T-helper 1 cell treated with Interleukin-12 subunit alpha and Interleukin-12 subunit beta and Interleukin-4 antibody, amounts not matched to agents 30 μg/mL and 1 μg/mL, for 36 hours (primary cell): ENCODE data around the gene CCDC142.
"Not testable (repeated sequence)": the region's sequence is repeated elsewhere in the genome, so short reads cannot be mapped to it uniquely, and the experiment has no call there.

Experiments
- H3K27ac Mint-ChIP-seq: one replicate; pipeline ENCODE4 v1.8.0; 2021; ENCODE audit warnings: mild to moderate bottlenecking, mixed read lengths
- H3K27me3 Mint-ChIP-seq: one replicate; pipeline ENCODE4 v1.8.0; 2021; ENCODE audit warnings: low read depth, mixed read lengths
- H3K36me3 Mint-ChIP-seq: one replicate; pipeline ENCODE4 v1.8.0; 2021; ENCODE audit warnings: low read depth, mixed read lengths
- H3K4me1 Mint-ChIP-seq: one replicate; pipeline ENCODE4 v1.8.0; 2021; ENCODE audit warnings: low read depth, mixed read lengths
- H3K4me3 Mint-ChIP-seq: one replicate; pipeline ENCODE4 v1.8.0; 2021; ENCODE audit warnings: mild to moderate bottlenecking, moderate library complexity, mixed read lengths
- H3K9me3 Mint-ChIP-seq: one replicate; pipeline ENCODE4 v1.8.0; 2021; ENCODE audit warnings: mixed read lengths

Gene CCDC142

DNA sequence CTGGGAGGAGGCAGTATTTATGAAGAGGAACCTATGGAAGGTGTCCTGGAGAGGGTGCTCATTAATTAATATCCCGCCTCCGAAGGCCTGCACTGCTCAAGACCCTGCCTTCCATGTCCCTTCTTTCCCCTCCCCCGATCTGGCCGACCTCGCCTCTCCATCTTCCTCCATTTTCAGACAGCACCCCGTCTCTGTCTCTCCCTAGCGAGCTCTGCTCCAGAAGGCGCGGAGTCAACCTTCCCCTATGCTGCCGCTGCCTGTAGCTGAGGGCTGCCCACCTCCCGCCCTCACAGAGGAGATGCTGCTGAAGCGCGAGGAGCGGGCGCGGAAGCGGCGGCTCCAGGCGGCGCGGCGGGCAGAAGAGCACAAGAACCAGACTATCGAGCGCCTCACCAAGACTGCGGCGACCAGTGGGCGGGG is 25.7 kb downstream of the CCDC142 start:
- H3K27ac Mint-ChIP-seq = peak overlapping the region; percentile 99

DNA sequence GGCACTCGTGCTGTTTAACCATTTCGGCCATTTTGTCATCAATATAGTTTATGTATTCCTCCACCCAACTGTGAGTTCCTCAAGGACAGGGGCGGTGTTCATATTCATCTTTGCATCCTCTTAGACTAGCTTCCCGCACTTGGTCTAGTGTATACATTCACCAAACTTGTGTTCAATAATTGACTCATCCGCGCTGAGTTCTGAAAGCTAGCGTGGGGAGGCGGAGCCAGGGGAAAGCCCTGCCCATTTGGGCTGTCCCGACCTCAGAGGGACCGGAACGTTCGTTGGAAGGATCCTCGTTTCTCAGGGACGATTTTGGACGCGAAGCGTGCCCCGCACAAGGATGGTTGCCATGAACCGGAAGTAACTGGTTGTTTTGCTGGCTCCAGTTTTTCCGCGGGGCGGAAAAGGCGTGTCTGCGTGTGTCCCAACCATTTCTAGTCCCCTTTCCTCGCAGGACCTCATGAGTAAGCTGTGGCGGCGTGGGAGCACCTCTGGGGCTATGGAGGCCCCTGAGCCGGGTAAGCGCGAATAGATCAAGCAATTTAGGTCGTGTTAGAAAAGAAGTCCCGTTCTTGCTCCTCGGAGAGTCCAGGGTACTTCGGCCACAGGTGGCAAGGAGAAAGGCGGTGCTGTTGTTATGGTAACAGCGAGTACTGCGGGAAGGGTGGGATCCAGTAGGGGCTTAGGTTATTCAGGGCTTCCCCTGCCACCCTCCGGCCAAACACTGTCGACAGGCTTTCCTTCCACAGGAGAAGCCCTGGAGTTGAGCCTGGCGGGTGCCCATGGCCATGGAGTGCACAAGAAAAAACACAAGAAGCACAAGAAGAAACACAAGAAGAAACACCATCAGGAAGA is 27.9 kb downstream of the CCDC142 start, which contains the start of gene INO80B:
INO80B (plus strand) TSS at position 434 of the 858 bp plus-strand sequence; CDS start at position 464, 30 bp downstream.
- H3K4me3 Mint-ChIP-seq = peak within 1 kb of the TSS; percentile 94
- H3K4me1 Mint-ChIP-seq = peaks cover 49% of the 10 kb centered on the region
- H3K9me3 Mint-ChIP-seq = no peaks in the 10 kb centered on the region
- H3K36me3 Mint-ChIP-seq = peaks cover 19% of the 10 kb centered on the region
- peak within 1 kb of the TSS; percentile 99 for H3K27ac Mint-ChIP-seq
- no peaks in the 10 kb centered on the region for H3K27me3 Mint-ChIP-seq

More for the DNA sequence above, 25.7 kb downstream of the CCDC142 start:
- Mint-ChIP-seq H3K4me3 (peak overlapping the region; percentile 94), H3K9me3 (no peaks in the 10 kb centered on the region), H3K4me1 (peaks cover 51% of the 10 kb centered on the region), H3K27me3 (no peaks in the 10 kb centered on the region), H3K36me3 (peaks cover 24% of the 10 kb centered on the region)

DNA sequence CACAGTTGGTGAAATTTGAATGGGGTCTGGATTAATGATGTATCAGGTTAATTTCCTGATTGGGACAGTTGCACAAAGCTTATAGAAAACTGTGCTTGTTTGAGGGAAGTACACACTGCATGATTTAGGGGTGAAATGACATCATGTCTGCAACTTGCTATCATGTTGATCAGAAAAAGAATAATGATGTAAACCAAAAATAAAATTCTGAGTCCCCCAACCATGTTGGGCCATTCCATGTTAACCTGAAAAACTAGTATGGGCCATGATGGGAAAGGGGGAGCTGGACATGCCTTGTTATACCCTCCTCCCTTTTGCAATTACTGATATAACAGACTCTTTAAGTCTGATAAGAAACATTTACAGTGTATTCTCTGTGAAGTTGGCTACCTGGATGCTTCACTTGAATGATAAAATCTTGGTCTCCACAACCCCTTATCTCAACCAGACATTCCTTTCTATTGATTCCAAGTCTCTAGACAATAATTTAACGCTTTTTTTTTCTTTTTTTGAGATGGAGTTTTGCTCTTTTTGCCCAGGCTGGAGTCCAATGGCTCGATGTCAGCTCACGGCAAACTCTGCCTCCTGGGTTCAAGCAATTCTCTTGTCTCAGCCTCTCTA is 32.1 kb downstream of the CCDC142 start:
- H3K4me1 Mint-ChIP-seq = peaks cover 25% of the 10 kb centered on the region
- no peaks in the 10 kb centered on the region for H3K9me3 Mint-ChIP-seq
- no peak overlapping the region for H3K4me3 Mint-ChIP-seq
- H3K27ac Mint-ChIP-seq = no peak overlapping the region
- peaks cover 8% of the 10 kb centered on the region for H3K27me3 Mint-ChIP-seq
- peaks cover 7% of the 10 kb centered on the region for H3K36me3 Mint-ChIP-seq

DNA sequence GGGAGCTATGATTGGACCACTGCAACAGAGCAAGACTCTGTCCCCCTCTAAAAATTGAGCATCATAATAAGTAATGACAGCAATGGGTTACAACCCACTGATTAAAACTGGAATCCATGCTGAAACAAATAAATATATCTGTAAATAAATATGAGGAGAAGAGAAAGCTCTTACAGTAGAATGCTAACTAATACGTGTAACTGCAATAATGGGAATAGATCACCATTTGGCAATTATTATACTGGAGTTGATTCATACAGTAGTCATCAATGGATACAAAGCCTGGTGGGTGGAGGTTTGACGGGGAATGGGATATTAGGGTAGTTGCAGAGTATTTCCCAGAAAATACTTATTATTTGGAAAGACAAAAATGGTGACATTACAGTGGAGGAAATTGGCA is 34.0 kb downstream of the CCDC142 start:
- H3K4me3 Mint-ChIP-seq = no peak overlapping the region
- H3K9me3 Mint-ChIP-seq = no peaks in the 10 kb centered on the region
- peaks cover 15% of the 10 kb centered on the region for H3K4me1 Mint-ChIP-seq
- H3K27ac Mint-ChIP-seq = no peak overlapping the region
- no peaks in the 10 kb centered on the region for H3K36me3 Mint-ChIP-seq
- peaks cover 23% of the 10 kb centered on the region for H3K27me3 Mint-ChIP-seq

DNA sequence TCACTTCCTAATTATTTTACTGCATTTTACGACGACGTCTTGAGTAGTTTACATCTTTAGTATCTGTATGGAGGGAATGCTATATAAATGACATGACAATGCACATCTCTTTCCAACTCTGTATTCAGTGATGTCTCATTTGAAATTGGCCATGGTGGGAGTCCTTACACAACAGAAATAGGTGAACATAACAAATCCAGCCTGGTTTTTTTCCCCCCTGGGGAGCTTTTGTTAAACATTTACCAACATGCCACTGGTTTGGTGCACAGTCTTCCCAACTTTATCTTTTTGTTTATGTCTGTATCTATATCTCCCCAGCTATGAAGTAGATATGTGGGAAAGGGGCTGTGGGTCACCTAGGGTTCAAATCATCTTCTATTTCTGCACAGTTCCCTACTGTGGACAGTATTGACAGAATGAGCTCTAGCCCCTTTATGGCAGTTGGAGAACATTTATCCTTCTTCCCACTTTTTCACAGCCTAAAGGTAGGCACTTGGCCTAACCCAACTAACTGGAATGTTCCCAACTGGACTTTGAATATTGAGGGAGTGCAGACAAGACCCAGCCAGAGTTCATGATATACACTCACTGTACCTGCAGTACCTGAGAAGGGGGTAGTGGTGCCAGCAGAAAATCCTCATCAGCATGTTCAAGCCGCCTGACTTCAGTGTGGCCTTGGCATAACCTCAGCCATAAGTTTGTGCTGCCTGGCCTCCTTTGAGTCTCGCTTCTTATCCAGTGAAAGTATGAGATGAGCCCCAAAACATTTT is 35.4 kb downstream of the CCDC142 start:
- no peak overlapping the region for H3K27ac Mint-ChIP-seq
- no peaks in the 10 kb centered on the region for H3K36me3 Mint-ChIP-seq
- no peaks in the 10 kb centered on the region for H3K9me3 Mint-ChIP-seq
- peaks cover 6% of the 10 kb centered on the region for H3K4me1 Mint-ChIP-seq
- H3K27me3 Mint-ChIP-seq = peaks cover 28% of the 10 kb centered on the region
- H3K4me3 Mint-ChIP-seq = no peak overlapping the region

DNA sequence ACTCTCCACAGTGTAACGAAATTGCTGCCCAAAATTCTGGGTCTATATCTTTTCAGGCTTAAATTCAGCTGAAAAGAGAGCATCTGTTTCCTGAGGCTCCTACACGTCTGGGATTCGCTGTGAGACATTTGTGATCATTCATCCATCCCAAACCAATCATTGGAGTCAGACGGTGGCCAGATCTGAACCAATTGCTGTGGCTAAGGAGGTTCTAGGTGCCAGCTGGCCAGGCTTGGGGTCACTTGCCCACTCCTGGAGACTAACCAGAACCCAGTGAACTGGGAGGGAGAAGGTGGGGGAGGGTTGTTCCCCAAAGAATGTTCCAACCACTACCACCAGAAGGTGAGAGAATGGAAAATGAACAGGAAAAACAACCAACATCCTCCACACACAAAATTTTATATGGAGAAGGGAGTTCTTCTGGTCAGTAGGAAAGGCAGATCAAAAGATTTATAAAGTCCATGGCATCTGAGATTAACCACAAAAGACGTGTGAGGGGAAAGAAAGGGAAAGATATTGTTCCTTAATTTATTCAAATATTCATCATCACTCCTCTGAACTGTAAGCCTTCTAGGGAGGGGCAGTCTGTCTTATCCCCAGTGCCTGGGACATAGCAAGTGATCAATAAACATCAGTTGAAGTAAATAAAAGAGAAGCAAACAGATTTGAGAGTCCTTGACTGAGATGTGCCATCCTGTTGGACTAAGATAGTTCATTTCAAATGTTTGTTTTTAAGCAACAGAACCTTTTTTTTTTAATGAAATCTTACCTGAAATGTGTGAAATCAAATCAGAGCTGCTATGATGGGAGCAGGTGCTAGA is 38.1 kb downstream of the CCDC142 start:
- peaks cover 2% of the 10 kb centered on the region for H3K36me3 Mint-ChIP-seq
- H3K27me3 Mint-ChIP-seq = peaks cover 40% of the 10 kb centered on the region
- H3K4me3 Mint-ChIP-seq = no peak overlapping the region
- H3K9me3 Mint-ChIP-seq = no peaks in the 10 kb centered on the region
- H3K27ac Mint-ChIP-seq = no peak overlapping the region
- peaks cover 7% of the 10 kb centered on the region for H3K4me1 Mint-ChIP-seq

DNA sequence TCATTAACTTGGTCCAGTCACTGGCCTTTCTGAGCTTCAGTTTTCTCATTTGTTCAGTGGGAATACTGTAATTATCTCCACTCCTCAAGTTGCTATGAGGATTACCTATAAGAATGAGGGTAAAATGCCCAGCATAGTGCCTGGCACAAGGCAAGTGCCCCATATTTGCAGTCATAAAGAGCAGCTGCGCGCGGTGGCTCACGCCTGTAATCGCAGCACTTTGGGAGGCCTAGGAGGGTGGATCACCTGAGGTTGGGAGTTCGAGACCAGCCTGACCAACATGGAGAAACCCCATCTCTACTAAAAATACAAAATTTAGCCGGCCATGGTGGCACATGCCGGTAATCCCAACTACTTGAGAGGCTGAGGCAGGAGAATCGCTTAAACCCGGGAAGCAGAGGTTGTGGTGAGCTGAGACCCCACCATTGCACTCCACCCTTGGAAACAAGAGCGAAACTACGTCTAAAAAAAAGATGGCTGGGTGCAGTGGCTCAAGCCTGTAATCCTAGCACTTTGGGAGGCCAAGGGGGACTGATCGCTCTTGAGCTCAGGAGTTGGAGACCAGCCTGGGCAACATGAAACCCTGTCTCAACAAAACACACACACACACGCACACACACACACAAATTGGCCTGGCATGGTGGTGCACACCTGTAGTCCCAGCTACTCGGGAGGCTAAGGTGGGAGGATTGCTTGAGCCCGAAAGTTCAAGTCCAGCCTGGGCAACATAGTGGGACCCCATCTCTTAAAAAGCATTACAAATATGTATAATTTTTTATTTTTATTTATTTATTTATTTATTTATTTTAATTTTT is 40.1 kb downstream of the CCDC142 start:
- Mint-ChIP-seq H3K27me3 (peaks cover 58% of the 10 kb centered on the region), H3K4me1 (peaks cover 11% of the 10 kb centered on the region)

DNA sequence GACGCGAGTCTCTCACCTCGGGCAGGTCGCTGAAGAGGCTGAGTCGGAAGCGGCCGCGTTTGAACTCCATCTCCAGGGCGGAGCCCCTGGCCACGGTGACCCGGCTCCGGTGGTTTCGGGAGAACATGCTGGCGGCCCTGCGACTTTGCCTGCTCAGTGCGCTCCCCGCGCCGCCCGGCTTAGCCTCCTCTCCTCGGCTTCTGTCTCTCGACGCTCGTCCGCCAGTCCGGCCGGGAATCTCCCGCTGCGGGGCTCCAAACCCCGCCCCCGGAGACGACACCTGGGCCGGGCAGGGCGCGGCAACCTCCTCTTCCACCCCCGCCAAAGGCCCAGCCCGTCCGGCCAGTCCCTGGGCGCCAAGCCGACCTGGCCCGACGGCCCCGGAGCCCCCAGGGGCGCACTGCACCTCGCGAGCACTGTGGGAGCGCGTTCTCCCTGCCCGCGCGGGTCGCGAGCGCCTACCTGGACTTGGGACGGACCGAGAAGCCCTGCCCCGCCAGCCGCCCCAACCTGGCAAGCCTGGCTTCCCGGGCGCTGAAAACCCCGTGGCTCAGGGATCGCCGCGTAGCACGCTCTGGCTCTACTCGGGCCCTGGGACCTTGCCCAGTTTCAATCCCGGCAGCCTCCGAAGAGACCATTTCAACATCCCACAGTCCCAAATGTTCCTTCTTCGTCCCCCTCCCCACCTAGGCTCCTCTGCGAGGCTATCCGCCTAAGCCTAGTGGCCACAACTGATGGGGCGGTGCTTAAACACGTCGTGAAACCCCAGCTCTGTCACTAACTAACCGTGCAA is 40.9 kb downstream of the CCDC142 start, which contains the start of gene RTKN:
RTKN (minus strand) TSS at position 248 of the 793 bp plus-strand sequence; CDS start at position 127, 121 bp downstream.
- peaks cover 12% of the 10 kb centered on the region for H3K4me1 Mint-ChIP-seq
- H3K9me3 Mint-ChIP-seq = no peaks in the 10 kb centered on the region
- peak within 1 kb of the TSS; percentile 47 for H3K27ac Mint-ChIP-seq
- H3K36me3 Mint-ChIP-seq = peaks cover 2% of the 10 kb centered on the region
- H3K4me3 Mint-ChIP-seq = peak within 1 kb of the TSS; percentile 76
- peaks cover 50% of the 10 kb centered on the region for H3K27me3 Mint-ChIP-seq

More for the DNA sequence above, 40.1 kb downstream of the CCDC142 start:
- H3K27ac Mint-ChIP-seq, H3K36me3 Mint-ChIP-seq, H3K9me3 Mint-ChIP-seq: not testable (repeated sequence)
- peak overlapping the region; percentile 76 for H3K4me3 Mint-ChIP-seq

DNA sequence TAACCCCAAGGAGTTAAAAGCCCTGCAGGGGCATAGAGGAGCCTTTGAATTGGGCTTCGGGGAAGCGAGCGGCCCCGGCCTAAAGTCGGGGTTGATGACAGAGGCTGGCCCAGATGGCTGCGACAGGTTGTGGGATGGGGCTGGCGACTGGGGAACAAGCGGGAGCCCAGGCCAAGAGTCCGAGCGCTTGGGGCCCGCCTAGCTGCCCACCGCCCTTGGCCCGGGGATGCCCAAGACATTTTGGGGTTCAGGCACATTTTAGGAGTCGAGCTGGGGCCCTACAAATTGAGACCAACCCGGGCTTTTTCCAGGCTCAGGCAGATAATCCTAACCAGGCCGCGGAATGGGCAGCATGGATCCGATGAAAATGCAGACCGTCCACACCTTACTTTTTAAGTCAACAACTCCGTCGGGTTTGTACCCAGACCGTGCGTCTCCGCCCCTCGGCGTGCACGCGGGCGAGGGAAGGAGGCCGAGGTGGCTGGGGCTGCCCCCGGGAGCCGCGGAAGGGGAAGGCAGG is 41.6 kb downstream of the CCDC142 start:
- Mint-ChIP-seq H3K4me3 (peak overlapping the region; percentile 21), H3K4me1 (peaks cover 12% of the 10 kb centered on the region), H3K27me3 (peaks cover 50% of the 10 kb centered on the region), H3K27ac (no peak overlapping the region), H3K36me3 (peaks cover 2% of the 10 kb centered on the region), H3K9me3 (no peaks in the 10 kb centered on the region)

DNA sequence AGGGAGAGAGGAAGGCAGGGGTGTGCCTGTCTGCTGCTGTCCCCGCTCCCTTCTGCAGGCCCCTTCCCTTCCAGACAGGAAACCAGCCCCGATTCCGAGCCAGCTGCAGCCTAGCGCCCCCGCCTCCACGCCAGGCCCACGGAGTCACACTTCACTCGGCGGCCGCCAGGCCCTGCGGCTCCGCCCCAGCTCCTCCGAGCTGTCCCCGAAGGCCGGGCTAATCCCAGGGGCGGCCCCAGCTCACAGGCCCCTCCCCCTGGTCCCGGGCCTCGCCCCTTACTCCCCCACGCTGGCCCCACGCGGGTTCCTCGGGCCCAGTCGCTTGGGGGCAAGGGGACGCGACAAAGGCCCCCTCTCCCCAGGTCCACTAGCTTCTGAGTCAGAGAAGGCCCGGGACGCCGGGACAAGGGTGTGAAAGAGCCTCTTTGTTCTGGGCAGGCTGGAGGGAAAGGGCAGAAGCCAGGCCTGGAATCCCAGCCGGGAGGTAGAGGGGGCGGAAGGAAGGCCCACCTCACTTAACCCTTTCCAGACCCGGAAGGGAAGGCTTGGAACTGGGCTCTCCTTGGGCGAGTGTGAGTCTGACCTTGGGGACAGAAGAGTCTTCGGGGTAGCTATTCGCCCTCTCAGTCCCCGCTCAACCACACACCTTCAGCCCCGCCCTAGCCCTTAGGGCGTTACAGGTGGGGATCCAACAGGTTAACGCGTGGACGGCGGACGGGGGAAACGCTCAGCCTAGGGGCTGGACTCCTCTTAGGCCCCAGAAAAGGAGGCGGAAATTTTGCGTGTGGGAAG is 42.2 kb downstream of the CCDC142 start:
- Mint-ChIP-seq H3K27me3 (peaks cover 50% of the 10 kb centered on the region), H3K27ac (no peak overlapping the region), H3K4me1 (peaks cover 12% of the 10 kb centered on the region), H3K4me3 (peak overlapping the region; percentile 48), H3K9me3 (no peaks in the 10 kb centered on the region), H3K36me3 (peaks cover 2% of the 10 kb centered on the region)

DNA sequence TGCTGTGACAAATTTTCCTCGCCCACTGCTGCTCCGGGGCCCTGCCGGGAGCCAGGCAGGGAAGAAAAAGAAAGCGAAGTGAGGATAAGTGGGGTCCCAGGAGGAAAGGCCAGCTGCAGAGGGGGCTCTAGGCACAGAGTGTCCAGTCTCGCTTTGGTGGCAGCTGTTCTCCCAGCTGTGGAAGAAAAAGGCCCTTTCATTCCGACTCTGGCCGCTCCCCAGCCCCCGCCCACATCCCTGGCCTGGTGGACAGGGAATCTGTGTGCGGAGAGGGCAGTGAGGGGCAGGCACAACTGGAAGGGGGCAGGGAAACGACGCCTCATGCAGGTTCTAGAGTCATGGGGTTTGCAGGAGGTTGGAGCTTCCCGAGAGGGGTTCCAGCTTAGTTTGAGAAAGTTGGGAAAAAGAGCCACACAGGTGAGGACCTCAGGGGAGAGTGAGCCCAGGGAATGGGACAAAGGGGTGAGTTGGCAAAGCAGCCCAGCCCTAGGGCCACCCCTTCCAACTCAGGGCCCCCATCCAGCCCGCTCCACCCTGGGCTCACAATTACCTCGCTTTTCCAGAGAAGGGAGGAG is 42.9 kb downstream of the CCDC142 start:
- Mint-ChIP-seq H3K27me3 (peaks cover 46% of the 10 kb centered on the region), H3K27ac (no peak overlapping the region), H3K4me3 (no peak overlapping the region), H3K36me3 (peaks cover 2% of the 10 kb centered on the region), H3K9me3 (no peaks in the 10 kb centered on the region), H3K4me1 (peaks cover 12% of the 10 kb centered on the region)
